Activated naive CD8-positive, alpha-beta T cell treated with anti-CD3 and anti-CD28 coated beads for 36 hours (primary cell): ENCODE data around the gene ARHGAP24. TPM values are rescaled to one million over a fixed set of nuclear protein-coding genes. Genes with fewer than 3 reads are reported as not detected.
"Not testable (repeated sequence)": the region's sequence is repeated elsewhere in the genome, so short reads cannot be mapped to it uniquely, and the experiment has no call there.

Experiments used
- DNase-seq: peaks from one replicate; pipeline ENCODE4 v3.0.0; 2021
- H3K27ac Mint-ChIP-seq: one replicate; pipeline ENCODE4 v1.8.0; 2022; ENCODE audit warnings: mild to moderate bottlenecking, moderate library complexity, mixed read lengths
- H3K27me3 Mint-ChIP-seq: one replicate; pipeline ENCODE4 v1.8.0; 2022; ENCODE audit warnings: mild to moderate bottlenecking, mixed read lengths
- H3K36me3 Mint-ChIP-seq: one replicate; pipeline ENCODE4 v1.8.0; 2021; ENCODE audit warnings: mild to moderate bottlenecking, mixed read lengths
- H3K4me1 Mint-ChIP-seq: one replicate; pipeline ENCODE4 v1.8.0; 2021; ENCODE audit warnings: mixed read lengths
- H3K4me3 Mint-ChIP-seq: one replicate; pipeline ENCODE4 v1.8.0; 2022; ENCODE audit warnings: mild to moderate bottlenecking, moderate library complexity, mixed read lengths
- H3K9me3 Mint-ChIP-seq: one replicate; pipeline ENCODE4 v1.8.0; 2022; ENCODE audit warnings: mixed read lengths
- total RNA-seq, 2 experiments: library from RNA; stranded (reverse); gene quantifications; one replicate each; pipeline ENCODE4 v1.2.3, GENCODE V29; 2021

ARHGAP24 gene
- total RNA-seq, 2 experiments from 2014 or later = 0.62 to 0.92 TPM

DNA sequence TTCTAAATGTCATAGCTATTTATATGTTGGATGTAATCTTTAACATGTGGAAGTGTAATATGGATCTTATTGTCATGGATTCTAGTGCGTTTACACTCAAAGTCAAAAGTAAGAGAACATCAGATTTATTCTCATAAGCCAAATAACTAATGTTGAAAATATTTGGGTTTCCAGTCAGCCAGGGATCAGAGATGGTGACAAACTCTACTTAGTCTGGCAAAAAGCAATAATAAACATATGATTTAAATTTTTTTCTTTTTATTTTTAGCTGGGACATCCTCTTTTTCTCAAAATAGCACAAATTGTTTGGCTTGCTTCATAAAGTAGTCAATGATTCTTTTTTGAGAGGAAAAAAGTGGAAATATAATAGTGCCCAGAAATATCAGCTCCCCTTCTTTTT lies 392.3 kb downstream of the ARHGAP24 start:
- Mint-ChIP-seq H3K36me3 (no peaks in the 10 kb centered on the region), H3K9me3 (no peaks in the 10 kb centered on the region), H3K4me1 (no peaks in the 10 kb centered on the region), H3K27ac (no peak overlapping the region), H3K27me3 (no peaks in the 10 kb centered on the region), H3K4me3 (no peak overlapping the region)
- DNase-seq = no peak

DNA sequence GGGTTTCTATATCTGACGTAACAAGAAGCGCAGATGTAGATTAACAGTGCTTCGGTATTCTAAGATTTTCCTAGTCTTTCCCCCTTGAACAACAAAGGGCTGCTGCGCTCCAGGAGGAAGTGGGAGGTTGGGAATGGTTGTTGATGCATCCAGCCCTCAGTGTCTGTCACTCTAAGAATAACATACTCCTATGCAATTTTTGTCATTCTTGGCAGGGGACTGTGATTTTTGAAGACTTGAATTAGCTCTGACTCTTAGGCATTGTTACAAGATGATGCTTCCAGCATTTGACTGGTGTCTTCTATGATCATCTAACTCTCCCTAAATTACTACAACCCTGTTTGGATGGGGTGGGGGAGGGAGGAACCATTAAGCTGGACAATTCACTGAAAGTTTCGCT lies 394.2 kb downstream of the ARHGAP24 start:
- H3K4me1 Mint-ChIP-seq = no peaks in the 10 kb centered on the region
- no peak overlapping the region for H3K27ac Mint-ChIP-seq
- no peaks in the 10 kb centered on the region for H3K27me3 Mint-ChIP-seq
- H3K36me3 Mint-ChIP-seq = no peaks in the 10 kb centered on the region
- H3K4me3 Mint-ChIP-seq = no peak overlapping the region
- no peaks in the 10 kb centered on the region for H3K9me3 Mint-ChIP-seq
- no peak for DNase-seq

DNA sequence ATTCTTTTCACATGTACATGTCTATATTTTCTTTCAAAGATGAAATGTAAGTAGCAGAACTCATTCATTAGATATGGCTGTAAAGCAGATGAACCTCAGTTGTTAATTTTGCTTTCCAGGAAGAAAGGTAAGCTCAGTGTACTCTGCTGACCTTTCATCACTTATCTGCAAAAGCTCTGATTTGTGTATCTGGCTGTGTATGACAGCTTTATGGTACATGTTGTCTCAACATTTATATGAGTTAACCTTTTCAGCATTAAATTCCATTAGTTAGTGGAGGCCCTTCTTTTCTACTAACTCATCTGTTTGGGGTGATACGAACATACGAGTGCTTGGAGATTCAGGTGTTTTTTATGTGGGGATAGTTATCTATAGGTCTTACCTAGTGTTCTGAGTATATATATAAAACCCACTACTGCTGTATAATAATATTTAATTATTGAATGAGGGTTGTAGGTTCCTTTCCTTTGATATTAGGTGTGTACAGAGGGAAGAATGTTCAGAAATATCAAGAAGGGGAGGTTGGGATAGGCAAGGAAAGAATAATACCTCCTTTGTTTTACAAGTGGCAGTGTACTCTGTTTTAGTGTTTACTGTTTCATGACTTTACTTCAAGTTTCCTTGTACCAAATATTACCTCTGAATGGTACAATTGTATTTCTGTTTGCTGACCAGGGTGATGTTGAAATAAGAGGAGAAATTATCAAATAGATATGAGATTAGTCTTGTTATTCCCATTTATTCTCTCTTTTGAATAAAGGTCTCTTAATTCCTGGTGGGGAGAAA lies 395.5 kb downstream of the ARHGAP24 start:
- Mint-ChIP-seq H3K9me3 (no peaks in the 10 kb centered on the region), H3K4me3 (no peak overlapping the region), H3K27ac (no peak overlapping the region), H3K27me3 (no peaks in the 10 kb centered on the region), H3K36me3 (no peaks in the 10 kb centered on the region), H3K4me1 (no peaks in the 10 kb centered on the region)
- no peak for DNase-seq

DNA sequence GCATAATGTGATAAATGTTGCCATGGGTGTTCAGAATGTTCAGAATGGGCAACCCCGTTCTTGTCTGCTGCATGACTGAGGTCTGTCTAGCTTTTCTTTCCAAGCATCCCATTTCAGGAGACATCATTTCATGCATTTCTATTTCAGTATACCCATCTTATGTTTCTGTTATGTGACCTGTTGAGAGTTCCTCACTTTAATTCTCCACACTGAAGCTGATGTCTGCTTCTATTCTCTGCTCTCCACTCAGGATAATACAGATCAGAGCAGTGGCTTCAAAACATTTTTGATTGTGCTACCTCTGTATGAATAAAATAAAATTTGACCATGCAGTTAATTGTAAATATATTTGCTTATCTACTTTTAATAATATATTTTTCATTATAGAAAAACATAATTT lies 398.6 kb downstream of the ARHGAP24 start:
- H3K9me3 Mint-ChIP-seq = no peaks in the 10 kb centered on the region
- no peaks in the 10 kb centered on the region for H3K27me3 Mint-ChIP-seq
- DNase-seq = no peak
- H3K36me3 Mint-ChIP-seq = no peaks in the 10 kb centered on the region
- H3K4me1 Mint-ChIP-seq = no peaks in the 10 kb centered on the region
- no peak overlapping the region for H3K27ac Mint-ChIP-seq
- H3K4me3 Mint-ChIP-seq = no peak overlapping the region

DNA sequence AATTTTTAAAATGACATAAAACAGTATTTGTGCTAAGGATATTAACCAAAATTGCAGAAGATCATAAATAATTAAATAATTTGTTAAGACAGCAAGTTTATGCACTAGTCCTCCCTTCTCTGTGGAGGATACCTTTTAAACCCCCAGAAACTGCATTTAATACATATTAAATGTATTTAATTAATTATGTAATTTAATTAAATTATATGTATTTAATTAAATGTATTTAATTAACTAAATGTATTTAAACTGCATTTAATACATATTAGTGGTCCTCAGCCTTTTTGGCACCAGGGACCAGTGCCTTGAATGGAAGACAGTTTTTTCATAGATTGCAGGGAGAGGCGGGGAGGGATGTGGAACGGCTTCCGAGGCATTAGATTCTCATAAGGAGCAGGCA lies 404.6 kb downstream of the ARHGAP24 start:
- no peaks in the 10 kb centered on the region for H3K9me3 Mint-ChIP-seq
- no peaks in the 10 kb centered on the region for H3K4me1 Mint-ChIP-seq
- DNase-seq = no peak
- no peak overlapping the region for H3K27ac Mint-ChIP-seq
- no peaks in the 10 kb centered on the region for H3K27me3 Mint-ChIP-seq
- H3K4me3 Mint-ChIP-seq = no peak overlapping the region
- H3K36me3 Mint-ChIP-seq = no peaks in the 10 kb centered on the region

DNA sequence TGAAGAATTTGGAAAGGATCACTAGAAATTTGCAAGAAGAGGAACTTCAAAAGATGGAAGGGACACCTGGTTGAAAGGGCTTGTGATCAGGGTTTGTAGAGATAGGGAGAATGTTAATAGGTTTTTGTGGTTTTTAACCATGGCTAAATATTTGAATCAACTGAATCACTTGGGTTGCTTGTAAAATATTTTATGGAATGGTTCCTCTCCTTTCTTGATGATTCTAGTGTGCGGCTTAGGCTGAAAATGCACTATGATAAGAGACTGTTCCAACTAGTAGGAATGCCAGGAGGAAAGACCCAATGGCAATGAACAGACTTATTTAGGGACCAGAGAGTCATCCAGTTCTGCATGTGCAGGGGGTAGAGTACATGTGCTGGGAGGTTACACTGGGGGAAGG lies 408.2 kb downstream of the ARHGAP24 start:
- H3K36me3 Mint-ChIP-seq = no peaks in the 10 kb centered on the region
- DNase-seq = no peak

DNA sequence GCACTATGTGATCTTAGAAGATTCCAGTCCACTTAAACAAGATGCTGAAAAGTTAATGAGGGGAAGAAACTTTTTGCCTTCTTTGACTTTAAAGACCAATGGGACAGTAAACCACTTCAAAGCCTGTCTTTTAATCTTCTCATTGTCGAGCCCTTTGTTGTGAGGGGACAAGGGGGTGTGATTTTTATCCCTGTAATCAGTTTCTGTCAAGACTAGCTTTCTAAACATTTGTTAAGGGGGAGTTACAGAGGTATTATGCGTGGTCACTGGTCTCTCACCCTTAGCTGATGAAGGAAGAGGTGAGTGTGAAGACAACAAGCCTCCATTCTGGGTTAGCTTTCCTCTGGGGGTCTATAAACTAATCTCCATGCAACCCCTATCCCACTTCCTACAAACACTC lies 409.3 kb downstream of the ARHGAP24 start:
- no peaks in the 10 kb centered on the region for H3K36me3 Mint-ChIP-seq

More for the DNA sequence above, 408.2 kb downstream of the ARHGAP24 start:
- Mint-ChIP-seq H3K4me1 (no peaks in the 10 kb centered on the region), H3K27ac (no peak overlapping the region), H3K9me3 (no peaks in the 10 kb centered on the region), H3K27me3 (no peaks in the 10 kb centered on the region), H3K4me3 (no peak overlapping the region)

DNA sequence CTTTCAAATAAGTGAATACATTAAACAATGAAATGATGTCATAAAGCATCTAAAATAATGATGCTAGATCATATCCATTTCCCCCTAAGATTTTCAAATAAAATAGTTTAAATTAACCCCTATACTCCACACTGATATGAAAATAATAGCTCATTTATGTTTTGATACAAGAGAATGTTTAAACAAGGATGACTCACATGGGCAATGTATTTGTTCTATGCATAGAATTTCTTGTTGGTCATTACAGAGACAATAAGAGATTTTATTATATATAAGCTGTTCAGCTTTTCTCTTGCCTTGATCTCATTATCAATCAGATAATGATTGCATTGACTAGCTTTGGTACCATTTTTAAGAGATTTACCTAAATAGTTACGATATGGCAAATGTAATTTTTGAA lies 411.7 kb downstream of the ARHGAP24 start:
- Mint-ChIP-seq H3K4me1 (no peaks in the 10 kb centered on the region), H3K9me3 (no peaks in the 10 kb centered on the region), H3K36me3 (no peaks in the 10 kb centered on the region)

More for the DNA sequence above, 409.3 kb downstream of the ARHGAP24 start:
- DNase-seq = no peak
- no peaks in the 10 kb centered on the region for H3K4me1 Mint-ChIP-seq
- H3K9me3 Mint-ChIP-seq = no peaks in the 10 kb centered on the region
- H3K4me3 Mint-ChIP-seq = no peak overlapping the region
- H3K27me3 Mint-ChIP-seq = no peaks in the 10 kb centered on the region
- no peak overlapping the region for H3K27ac Mint-ChIP-seq

DNA sequence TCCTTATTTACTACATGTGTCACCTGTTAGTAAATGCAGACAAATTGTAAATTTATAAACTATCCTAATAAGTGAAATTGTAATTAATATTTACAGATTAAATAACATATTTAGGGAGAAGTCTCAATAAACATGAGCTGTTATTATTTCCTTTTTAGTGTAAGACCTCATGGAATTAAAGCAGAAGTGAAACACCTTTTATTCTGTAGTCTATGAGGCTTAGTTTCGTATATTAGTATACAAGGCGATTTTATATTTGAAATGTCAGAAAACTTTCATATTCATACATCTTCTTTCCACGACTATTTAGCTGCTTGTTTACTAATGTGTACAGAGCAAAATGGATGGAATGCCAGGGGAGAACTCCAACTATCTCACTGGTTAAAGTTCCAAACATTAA lies 414.4 kb downstream of the ARHGAP24 start:
- H3K4me1 Mint-ChIP-seq = no peaks in the 10 kb centered on the region
- no peak for DNase-seq
- no peaks in the 10 kb centered on the region for H3K36me3 Mint-ChIP-seq
- no peak overlapping the region for H3K4me3 Mint-ChIP-seq
- no peak overlapping the region for H3K27ac Mint-ChIP-seq
- H3K9me3 Mint-ChIP-seq = peaks cover 3% of the 10 kb centered on the region
- H3K27me3 Mint-ChIP-seq = peaks cover 3% of the 10 kb centered on the region

More for the DNA sequence above, 411.7 kb downstream of the ARHGAP24 start:
- Mint-ChIP-seq H3K27ac (no peak overlapping the region), H3K4me3 (no peak overlapping the region), H3K27me3 (no peaks in the 10 kb centered on the region)
- DNase-seq = no peak

DNA sequence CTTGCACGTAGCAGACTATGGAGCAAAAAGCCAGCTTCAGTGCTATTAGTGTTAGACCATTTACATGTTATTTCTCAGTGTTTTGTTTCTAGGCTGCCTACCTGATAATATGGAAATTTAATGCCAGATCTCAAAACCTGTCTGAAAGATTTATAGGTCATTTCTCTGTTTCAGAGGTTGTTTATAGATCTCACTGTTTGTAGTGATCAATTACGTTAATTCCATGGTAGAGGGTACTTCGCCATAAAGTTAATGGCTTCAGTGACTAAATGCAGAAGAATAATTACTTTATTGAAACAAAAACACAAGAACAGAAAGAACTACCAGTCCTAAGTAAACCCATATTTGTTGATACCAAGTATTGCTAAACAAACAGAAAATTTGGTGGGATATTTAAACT lies 420.8 kb downstream of the ARHGAP24 start:
- peaks cover 3% of the 10 kb centered on the region for H3K9me3 Mint-ChIP-seq
- no peak overlapping the region for H3K4me3 Mint-ChIP-seq
- H3K27ac Mint-ChIP-seq = no peak overlapping the region
- H3K36me3 Mint-ChIP-seq = no peaks in the 10 kb centered on the region
- DNase-seq = no peak
- no peaks in the 10 kb centered on the region for H3K4me1 Mint-ChIP-seq
- H3K27me3 Mint-ChIP-seq = peaks cover 4% of the 10 kb centered on the region

DNA sequence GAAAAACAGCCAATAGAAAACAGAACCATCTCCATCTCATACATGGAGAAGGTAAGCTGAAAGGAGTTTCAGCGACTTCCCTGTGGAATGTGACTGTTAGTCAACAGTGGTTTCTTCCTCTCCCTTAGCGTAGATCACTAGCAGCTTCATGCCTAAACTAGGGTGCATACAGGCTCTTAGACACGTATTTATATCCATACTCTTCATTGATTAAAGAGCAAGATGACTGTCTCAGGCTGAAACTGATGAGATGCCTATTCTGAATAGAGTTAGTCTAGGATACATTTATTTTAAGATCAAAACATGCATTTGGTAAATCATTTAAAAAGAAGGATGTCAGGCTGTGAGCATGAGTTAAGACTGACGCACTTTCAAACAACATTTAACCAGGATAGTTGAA lies 423.3 kb downstream of the ARHGAP24 start:
- no peaks in the 10 kb centered on the region for H3K4me1 Mint-ChIP-seq
- H3K27me3 Mint-ChIP-seq = peaks cover 4% of the 10 kb centered on the region
- no peak for DNase-seq
- no peak overlapping the region for H3K4me3 Mint-ChIP-seq
- H3K9me3 Mint-ChIP-seq = peaks cover 3% of the 10 kb centered on the region
- no peaks in the 10 kb centered on the region for H3K36me3 Mint-ChIP-seq
- H3K27ac Mint-ChIP-seq = no peak overlapping the region

DNA sequence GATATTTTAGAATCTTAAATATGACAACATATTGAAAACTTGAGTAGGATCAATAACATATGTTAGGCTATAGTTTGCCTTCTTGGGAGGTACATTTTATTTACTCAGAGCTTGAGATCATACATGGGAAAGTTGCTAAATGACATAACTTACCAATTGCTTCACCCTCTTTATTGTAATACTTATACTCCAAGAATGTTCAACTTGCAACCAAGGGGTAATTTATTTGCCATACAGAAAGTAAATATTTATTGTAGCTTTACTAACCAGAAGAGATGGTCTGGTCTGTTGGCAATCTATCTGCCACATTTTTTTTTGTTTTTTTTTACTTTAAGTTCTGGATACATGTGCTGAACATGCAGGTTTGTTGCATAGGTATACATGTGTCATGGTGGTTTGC lies 426.6 kb downstream of the ARHGAP24 start:
- Mint-ChIP-seq H3K27me3 (no peaks in the 10 kb centered on the region), H3K36me3 (no peaks in the 10 kb centered on the region), H3K4me1 (no peaks in the 10 kb centered on the region), H3K4me3 (no peak overlapping the region), H3K9me3 (no peaks in the 10 kb centered on the region), H3K27ac (no peak overlapping the region)
- DNase-seq = no peak

DNA sequence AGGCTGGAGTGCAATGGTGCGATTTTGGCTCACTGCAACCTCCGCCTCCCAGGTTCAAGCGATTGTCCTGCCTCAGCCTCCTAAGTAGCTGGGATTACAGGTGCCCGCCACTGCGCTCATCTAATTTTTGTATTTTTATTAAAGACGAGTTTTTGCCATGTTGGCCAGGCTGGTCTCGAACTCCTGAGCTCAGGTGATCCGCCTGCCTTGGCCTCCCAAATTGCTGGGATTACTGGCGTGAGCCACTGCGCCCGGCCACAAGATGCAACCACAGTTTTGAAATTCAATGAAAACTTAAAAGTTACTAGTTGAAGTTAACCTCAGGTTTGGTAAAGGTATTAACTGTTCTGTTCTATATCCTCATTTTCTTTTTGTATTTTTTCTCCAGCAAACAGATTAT lies 427.7 kb downstream of the ARHGAP24 start:
- H3K27me3 Mint-ChIP-seq, H3K27ac Mint-ChIP-seq, DNase-seq, H3K36me3 Mint-ChIP-seq, H3K4me3 Mint-ChIP-seq, H3K9me3 Mint-ChIP-seq, H3K4me1 Mint-ChIP-seq: not testable (repeated sequence)

DNA sequence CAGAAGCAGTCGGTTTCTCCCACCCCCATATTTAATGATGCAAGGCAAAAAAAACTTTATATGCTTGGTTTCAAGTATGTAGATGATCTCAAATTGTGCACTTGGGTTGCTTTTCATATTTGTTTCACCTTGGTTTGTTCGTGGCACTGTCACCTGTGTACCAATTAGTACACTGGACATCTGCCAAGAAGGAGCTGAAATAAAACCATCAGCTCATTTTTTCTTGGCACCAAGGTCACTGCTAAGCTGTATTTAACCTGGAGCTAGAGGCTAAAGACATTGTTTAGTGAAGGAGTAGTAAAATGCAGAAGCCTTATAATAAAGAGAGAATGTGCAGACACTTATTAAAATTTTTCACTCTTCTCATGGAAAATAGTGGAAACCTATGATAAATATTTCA lies 430.8 kb downstream of the ARHGAP24 start:
- Mint-ChIP-seq H3K4me3 (no peak overlapping the region), H3K36me3 (no peaks in the 10 kb centered on the region), H3K9me3 (no peaks in the 10 kb centered on the region), H3K4me1 (no peaks in the 10 kb centered on the region), H3K27me3 (no peaks in the 10 kb centered on the region), H3K27ac (no peak overlapping the region)
- DNase-seq = no peak

DNA sequence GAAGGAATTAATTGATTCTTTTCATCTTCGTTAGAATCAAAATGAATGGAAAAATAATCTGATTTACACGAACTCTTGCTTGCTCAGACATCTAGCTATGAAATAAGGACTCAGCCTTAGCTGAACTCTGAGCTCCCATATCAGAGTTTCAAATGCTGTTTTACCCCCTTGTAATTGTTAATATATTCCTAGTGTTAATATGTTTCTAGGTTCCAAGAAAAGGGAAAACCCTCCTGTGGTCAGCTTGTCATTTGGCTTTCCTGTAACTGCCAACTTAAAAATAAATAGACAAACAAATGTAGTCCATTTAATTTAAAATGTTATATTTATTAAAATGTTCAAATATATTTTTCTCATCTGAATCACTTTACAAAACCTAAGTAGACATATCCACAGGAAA lies 432.1 kb downstream of the ARHGAP24 start:
- Mint-ChIP-seq H3K27me3 (no peaks in the 10 kb centered on the region), H3K4me1 (no peaks in the 10 kb centered on the region), H3K4me3 (no peak overlapping the region), H3K27ac (no peak overlapping the region), H3K36me3 (no peaks in the 10 kb centered on the region), H3K9me3 (no peaks in the 10 kb centered on the region)
- DNase-seq = no peak

DNA sequence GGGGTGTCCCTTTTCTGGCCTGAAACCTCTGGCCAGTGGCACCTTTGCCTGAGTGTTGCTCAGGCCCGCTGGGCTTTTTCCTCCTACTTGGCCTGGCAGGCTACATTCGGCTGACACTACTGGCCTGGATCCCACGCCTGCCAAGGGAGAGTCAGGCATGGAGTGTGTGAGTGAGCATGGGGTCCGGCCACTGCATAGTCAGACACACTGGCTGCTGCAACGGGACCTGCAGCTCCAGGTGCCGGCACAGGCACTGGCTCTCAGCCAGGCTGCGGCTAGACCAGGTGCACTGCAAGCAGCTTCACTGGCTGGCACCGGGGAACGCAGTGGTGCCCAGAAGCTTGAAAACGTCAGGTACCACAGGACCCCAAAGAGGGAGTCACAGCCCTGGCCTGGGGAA lies 434.9 kb downstream of the ARHGAP24 start:
- H3K4me3 Mint-ChIP-seq = no peak overlapping the region
- no peaks in the 10 kb centered on the region for H3K36me3 Mint-ChIP-seq
- H3K27me3 Mint-ChIP-seq = no peaks in the 10 kb centered on the region
- no peaks in the 10 kb centered on the region for H3K9me3 Mint-ChIP-seq
- no peak for DNase-seq
- no peaks in the 10 kb centered on the region for H3K4me1 Mint-ChIP-seq
- H3K27ac Mint-ChIP-seq = no peak overlapping the region
